GM12875 (cell line): ENCODE results near the gene HK2.
A peak's percentile ranks its signal among the peaks of the same experiment; 100 is the strongest.

Experiments used
- H3K4me3 ChIP-seq: one replicate; pipeline ENCODE4 v1.5.1; 2011; ENCODE audit warnings: low read depth, low read length, control low read depth
- CTCF ChIP-seq: IDR thresholded peaks from 2 replicates; pipeline ENCODE4 v1.5.1; 2011; ENCODE audit warnings: low read depth, mild to moderate bottlenecking, control low read depth, inconsistent platforms, low read length, moderate library complexity, borderline replicate concordance; ENCODE audit not compliant: insufficient read depth

The HK2 gene

GRCh38 chr2:74873012-74873665 lies 39.2 kb downstream of the HK2 start:
- no peak for TF ChIP-seq CTCF
- no peak overlapping the region for H3K4me3 ChIP-seq

GRCh38 chr2:74873678-74874640 lies 40.0 kb downstream of the HK2 start:
- H3K4me3 ChIP-seq: no peak overlapping the region
- no peak for TF ChIP-seq CTCF

- peak; percentile 38; the same call in 1 of the 2 replicates for TF ChIP-seq CTCF
- H3K4me3 ChIP-seq: no peak overlapping the region
Measured at GRCh38 chr2:74876081-74876886, 42.4 kb downstream of the HK2 start.

- no peak overlapping the region for H3K4me3 ChIP-seq
Measured at GRCh38 chr2:74877376-74877775, 43.4 kb downstream of the HK2 start.

GRCh38 chr2:74877781-74878433 lies 44.0 kb downstream of the HK2 start:
- TF ChIP-seq CTCF: no peak
- no peak overlapping the region for H3K4me3 ChIP-seq

More at GRCh38 chr2:74877376-74877775, 43.4 kb downstream of the HK2 start:
- no peak for TF ChIP-seq CTCF

- TF ChIP-seq CTCF: no peak
- H3K4me3 ChIP-seq: no peak overlapping the region
Measured at GRCh38 chr2:74878551-74878950, 44.6 kb downstream of the HK2 start.
